ENCODE measurements around the gene TLX1.

The TLX1 gene

DNA sequence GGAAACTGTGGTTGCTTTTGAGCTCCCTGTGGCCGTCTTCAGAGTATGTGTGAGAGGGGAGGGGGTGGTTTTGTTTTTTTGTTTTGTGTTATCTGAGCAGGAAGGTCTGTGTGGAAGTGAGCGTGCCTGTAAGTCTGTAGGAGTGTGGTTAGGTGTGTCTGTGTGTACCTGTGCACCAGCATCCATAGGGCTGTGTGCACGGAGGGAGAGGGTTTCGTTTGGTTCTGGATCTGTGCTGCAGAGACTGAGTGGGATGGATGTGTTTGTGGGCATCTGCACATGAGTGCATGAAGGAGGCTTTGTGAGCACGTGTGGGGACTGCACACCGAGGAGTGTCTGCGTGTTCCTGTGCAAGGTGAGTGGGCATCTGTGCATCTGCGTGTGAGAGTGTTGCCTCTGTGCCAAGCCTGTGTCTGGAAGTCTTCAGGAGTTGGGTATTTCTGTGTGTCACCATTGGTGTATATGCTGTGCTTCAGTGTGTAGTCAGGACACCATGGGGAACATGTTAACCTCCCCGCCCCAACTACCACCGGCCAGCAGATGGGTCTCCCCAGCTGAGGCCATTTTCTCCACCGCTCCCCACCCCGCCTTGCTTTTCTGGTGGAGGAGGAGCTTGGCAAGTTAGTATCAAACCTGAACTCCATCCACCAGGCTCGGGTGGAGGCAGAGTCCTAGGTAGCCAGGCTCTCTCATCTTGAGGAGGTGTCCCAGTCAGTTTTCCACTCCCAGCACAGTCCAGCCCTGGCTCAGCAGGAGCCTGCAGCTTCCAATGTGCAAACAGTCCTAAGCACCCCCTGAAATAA, 7.1 kb upstream of the TLX1 start:
- DNase-seq (ENCODE audit: extremely low read depth, insufficient read length): no peak
- Histone ChIP-seq H3K27me3 (replicated peaks; ENCODE audit: control insufficient read depth, insufficient read depth, low read length) (peaks cover 9% of the 10 kb centered on the region), H3K4me3 (replicated peaks; ENCODE audit: low read depth, low read length) (no peak overlapping the region), H3K36me3 (ENCODE audit: control insufficient read depth, insufficient read depth, low read length) (no peaks in the 10 kb centered on the region)
- no peak for TF ChIP-seq CTCF (IDR thresholded peaks at IDR 0.05; ENCODE audit: insufficient read depth, low read length, poor library complexity, severe bottlenecking)

- Histone ChIP-seq H3K4me3 (replicated peaks; ENCODE audit: low read depth, low read length) (no peak overlapping the region), H3K27me3 (replicated peaks; ENCODE audit: control insufficient read depth, insufficient read depth, low read length) (peaks cover 9% of the 10 kb centered on the region), H3K36me3 (ENCODE audit: control insufficient read depth, insufficient read depth, low read length) (no peaks in the 10 kb centered on the region)
- TF ChIP-seq CTCF (IDR thresholded peaks at IDR 0.05; ENCODE audit: insufficient read depth, low read length, poor library complexity, severe bottlenecking): no peak
- DNase-seq (ENCODE audit: extremely low read depth, insufficient read length): no peak
Observed at GRCh38 chr10:101124933-101125332, 6.2 kb upstream of the TLX1 start.

GRCh38 chr10:101126684-101127628, 4.1 kb upstream of the TLX1 start:
- no peak for TF ChIP-seq CTCF (IDR thresholded peaks at IDR 0.05; ENCODE audit: insufficient read depth, low read length, poor library complexity, severe bottlenecking)
- H3K4me3 ChIP-seq (replicated peaks; ENCODE audit: low read depth, low read length): no peak overlapping the region
- DNase-seq (ENCODE audit: extremely low read depth, insufficient read length): no peak
- peaks cover 8% of the 10 kb centered on the region for H3K27me3 ChIP-seq (replicated peaks; ENCODE audit: control insufficient read depth, insufficient read depth, low read length)
- H3K36me3 ChIP-seq (ENCODE audit: control insufficient read depth, insufficient read depth, low read length): no peaks in the 10 kb centered on the region

DNA sequence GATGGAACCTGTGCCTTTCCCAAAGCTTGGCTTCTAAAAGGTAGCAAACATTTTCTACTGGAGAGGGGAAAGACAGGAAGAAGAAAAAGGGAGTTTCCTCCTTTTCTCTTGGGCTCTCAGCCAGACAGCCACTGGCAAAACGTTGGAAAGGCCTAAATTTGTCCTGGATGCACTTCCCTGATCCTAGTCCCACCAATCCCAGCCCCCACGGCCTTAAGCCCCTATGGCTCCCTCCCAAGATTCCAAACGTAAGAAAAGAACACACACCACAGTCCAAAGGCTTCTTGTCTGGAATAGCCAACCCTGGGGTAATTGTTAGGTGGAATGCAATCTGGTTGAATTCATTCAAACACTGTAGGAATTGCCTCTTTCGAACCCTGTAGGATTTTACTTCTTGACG, 959 bp upstream of the TLX1 start:
- H3K36me3 ChIP-seq (ENCODE audit: control insufficient read depth, insufficient read depth, low read length): no peaks in the 10 kb centered on the region
- DNase-seq (ENCODE audit: extremely low read depth, insufficient read length): no peak
- H3K4me3 ChIP-seq (replicated peaks; ENCODE audit: low read depth, low read length): no peak overlapping the region
- TF ChIP-seq CTCF (IDR thresholded peaks at IDR 0.05; ENCODE audit: insufficient read depth, low read length, poor library complexity, severe bottlenecking): no peak
- peaks cover 8% of the 10 kb centered on the region for H3K27me3 ChIP-seq (replicated peaks; ENCODE audit: control insufficient read depth, insufficient read depth, low read length)

DNA sequence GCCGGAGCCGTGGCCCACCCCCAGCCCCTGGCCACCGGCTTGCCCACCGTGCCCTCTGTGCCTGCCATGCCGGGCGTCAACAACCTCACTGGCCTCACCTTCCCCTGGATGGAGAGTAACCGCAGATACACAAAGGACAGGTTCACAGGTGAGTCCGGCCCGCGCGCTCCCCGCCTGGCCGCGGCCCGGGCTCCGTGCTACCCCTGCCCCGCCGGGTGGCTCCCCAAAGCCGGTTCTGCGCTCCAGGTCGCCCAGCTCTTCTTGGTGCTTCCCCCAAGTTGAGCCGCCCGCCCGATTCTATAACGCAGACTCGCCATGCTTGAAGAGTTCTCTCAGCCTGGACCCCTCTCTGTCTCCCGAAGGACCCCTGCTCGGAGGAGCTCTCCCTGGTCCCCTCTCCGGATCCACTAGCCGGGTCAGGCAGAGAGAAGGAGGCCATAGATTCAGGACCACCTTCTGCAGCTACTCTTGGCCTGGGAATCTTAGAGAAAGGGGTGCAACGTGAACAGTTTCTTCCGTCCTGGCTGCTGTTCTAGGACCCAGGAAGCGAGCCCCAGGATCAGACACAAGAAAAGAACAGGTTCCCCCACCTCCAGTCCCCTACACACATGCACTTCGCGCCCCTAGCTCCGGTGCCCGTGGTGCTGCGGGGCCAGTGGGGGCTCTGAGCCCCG, 999 bp downstream of the TLX1 start:
- no peak for DNase-seq (ENCODE audit: extremely low read depth, insufficient read length)
- Histone ChIP-seq H3K36me3 (ENCODE audit: control insufficient read depth, insufficient read depth, low read length) (no peaks in the 10 kb centered on the region), H3K4me3 (replicated peaks; ENCODE audit: low read depth, low read length) (no peak overlapping the region), H3K27me3 (replicated peaks; ENCODE audit: control insufficient read depth, insufficient read depth, low read length) (peaks cover 3% of the 10 kb centered on the region)
- no peak for TF ChIP-seq CTCF (IDR thresholded peaks at IDR 0.05; ENCODE audit: insufficient read depth, low read length, poor library complexity, severe bottlenecking)

Data from GM06990 (cell line).